HL-60/S4 treated with retinoic acid at 250 ng/mL for 4 days and 3 days (cell line): ENCODE data around the gene CACNG7.

ENCODE experiments used
- in situ Hi-C: fragments of 300-500 bp; cut with MboI; formaldehyde crosslinking; loops from 2 replicates; pipeline ENCODE4 v1.7.0; 2022; ENCODE audit warnings: low sequenced_read_pairs

CACNG7 gene

GRCh38 chr19:53980539-53981375, 71.7 kb downstream of the CACNG7 start:
- in situ Hi-C loops, result no loop called here

- in situ Hi-C loops, result no loop called here
Measured at GRCh38 chr19:53981376-53981951, 72.4 kb downstream of the CACNG7 start.

GRCh38 chr19:53982001-53982451, 72.9 kb downstream of the CACNG7 start:
- in situ Hi-C loops, result no loop called here

GRCh38 chr19:53982611-53983010, 73.5 kb downstream of the CACNG7 start:
- in situ Hi-C loops, result no loop called here

- in situ Hi-C loops, result no loop called here
Measured at GRCh38 chr19:53983457-53984289, 74.6 kb downstream of the CACNG7 start.

- in situ Hi-C loops, result no loop called here
Measured at GRCh38 chr19:53985863-53986262, 76.8 kb downstream of the CACNG7 start.

- in situ Hi-C loops, result no loop called here
Measured at GRCh38 chr19:53988981-53989380, 79.9 kb downstream of the CACNG7 start.

- in situ Hi-C loops, result no loop called here
Measured at GRCh38 chr19:53989600-53990533, 80.8 kb downstream of the CACNG7 start.

GRCh38 chr19:53991224-53992113, 82.4 kb downstream of the CACNG7 start, which contains the start of gene CACNG6:
Gene CACNG6, plus strand, starts transcription at chr19:53991637. Its CDS starts 1,241 bp downstream, at chr19:53992878.
- in situ Hi-C loops, result no loop called here

GRCh38 chr19:53992211-53992610, 83.1 kb downstream of the CACNG7 start:
- in situ Hi-C loops, result no loop called here

GRCh38 chr19:53992815-53993214, 83.7 kb downstream of the CACNG7 start:
- in situ Hi-C loops, result no loop called here

GRCh38 chr19:53993448-53993847, 84.4 kb downstream of the CACNG7 start:
- in situ Hi-C loops, result no loop called here
